ENCODE measurements around the gene WDR20.
"Not testable (repeated sequence)": the region's sequence is repeated elsewhere in the genome, so short reads cannot be mapped to it uniquely, and the experiment has no call there.

WDR20 gene

DNA sequence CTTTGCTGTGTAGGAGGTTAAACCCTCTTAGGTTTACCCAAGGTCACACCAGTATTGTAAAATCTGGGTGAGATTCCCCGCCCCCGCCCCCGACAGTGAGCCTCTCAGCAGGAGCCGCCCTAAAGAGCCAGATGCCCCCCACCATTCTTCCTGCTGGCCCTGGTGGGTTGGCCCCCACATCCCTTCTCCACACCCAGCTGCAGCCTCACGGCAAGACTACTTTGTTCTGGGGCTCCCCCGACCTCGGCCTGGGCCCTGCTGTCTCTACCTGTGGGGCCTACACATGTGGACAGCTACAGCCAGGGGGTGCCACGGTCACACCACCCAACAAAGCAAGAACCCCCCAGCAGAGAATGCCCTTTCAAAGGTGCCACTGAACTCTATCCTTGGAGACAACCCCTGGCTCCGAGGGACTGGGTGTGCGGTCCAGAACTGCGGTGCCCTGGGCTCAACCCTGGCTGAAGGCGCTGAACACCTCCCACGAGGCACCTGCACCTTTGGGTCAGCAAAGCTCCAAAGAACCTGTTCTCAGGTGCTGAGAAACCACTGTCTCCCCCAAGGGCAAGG, 82.4 kb downstream of the WDR20 start:
- no peak for DNase-seq

DNA sequence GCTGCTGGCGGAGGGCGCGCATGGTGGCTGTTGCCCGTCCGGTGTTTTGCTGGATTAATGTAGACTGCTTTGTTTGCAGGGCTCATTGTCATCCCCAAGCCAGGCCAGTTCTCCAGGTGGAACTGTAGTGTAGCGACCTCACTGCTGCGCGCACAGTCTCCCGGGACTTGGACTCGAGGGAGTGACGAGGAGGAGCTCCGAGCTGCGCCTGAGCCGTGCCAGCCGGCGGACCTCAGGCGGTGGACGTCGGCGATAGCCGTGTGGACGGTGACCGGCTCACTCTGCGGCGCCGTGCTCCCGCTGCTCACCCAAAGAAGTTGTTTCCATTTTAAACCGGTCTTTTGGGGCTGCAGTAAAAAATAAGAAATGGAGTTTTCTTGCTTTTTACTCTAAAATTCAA, 83.1 kb downstream of the WDR20 start:
- no peak for DNase-seq

DNA sequence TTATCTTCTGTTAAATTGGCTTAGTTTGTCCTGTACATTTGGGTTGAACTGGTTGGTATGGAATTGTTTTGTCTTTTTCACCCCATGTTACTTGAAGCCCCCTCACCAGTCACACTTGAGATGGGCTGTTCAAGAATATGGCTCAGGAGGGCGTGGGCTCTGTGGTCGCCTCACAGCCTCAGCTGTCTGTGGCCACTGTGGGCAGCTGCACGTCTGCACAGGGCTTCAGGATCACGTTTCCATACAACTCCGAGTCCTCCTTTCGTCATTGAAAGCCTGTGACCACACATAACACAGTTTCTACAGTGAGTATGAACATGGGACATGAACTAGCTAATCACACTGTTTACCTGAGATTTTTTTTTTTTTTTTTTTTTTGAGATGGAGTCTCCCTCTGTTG, 84.0 kb downstream of the WDR20 start:
- no peak for DNase-seq

DNA sequence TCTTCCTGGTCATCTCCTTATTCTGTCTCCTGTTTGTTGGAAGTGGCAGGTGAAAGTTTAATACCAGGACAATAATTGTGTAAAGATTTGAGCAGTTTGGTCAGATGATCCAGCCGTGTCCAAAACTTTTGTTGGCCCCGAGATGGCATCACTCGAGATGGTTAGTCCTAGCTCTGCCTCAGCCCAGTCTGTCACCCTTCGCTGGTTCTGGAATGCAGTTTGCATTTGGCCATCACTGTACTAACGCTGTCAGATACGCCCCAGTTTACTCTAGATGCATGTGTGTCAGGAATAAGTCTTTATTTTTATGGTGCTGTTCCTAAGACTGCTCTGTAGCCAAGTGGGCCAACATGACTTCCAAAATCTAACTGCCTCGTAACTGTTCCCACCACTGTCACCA, 85.7 kb downstream of the WDR20 start:
- DNase-seq: no peak

DNA sequence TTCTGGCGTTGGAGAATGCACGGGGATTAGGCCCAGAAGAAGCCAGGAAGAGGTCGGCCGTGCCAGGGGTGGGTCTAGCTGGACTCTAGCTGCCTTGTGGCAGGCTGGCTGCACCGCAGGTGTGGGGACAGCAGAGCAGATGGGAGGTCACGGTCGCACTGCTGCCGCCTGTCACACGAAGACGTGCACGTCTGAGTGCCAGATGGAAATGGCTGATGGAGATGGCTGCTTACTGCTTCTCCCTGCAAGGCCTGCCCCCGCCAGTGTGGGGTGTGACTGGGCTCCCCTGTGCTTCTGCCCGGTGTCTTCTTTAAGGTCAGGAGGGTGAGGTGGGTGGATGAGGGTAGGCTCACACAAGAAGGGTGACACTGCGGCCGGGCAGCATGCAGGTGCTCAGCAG, 86.2 kb downstream of the WDR20 start:
- no peak for DNase-seq

DNA sequence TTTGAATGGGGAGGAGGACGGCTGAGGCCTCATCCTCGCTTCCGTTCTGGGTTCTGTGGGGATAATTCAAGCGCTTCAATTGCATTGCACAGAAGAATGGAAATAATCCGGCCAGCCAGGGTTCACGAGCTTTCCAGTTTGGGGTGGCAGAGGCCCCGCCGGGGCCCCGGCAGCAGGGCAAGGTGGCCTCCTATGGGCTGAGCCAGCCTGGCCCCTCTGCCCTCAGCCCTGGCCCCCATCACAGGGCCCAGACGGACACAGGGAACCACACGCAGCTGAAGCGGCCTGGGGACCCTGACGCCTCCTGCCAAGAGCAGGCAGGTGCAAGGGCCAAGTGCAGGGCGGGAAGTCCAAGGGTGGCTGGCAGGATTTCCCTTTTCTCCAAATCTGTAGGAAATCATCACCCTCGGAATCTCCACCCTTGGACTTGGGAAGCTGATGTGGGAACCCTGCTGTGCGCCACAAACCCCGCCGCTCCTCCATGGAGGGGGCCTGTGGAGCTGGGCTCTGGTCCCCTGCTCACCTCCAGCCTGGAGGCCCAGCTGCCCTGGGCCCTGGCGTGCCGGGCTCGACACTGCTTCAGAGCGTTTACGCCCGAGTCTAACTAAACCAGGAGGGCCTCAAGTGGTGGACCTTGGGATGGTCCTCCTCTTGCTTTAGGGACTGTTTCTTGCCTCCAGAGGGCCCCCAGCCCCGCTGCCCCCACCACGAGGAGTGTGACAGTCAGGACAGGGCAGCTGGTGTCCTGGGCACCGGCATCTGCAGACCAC, 86.8 kb downstream of the WDR20 start:
- no peak for DNase-seq

DNA sequence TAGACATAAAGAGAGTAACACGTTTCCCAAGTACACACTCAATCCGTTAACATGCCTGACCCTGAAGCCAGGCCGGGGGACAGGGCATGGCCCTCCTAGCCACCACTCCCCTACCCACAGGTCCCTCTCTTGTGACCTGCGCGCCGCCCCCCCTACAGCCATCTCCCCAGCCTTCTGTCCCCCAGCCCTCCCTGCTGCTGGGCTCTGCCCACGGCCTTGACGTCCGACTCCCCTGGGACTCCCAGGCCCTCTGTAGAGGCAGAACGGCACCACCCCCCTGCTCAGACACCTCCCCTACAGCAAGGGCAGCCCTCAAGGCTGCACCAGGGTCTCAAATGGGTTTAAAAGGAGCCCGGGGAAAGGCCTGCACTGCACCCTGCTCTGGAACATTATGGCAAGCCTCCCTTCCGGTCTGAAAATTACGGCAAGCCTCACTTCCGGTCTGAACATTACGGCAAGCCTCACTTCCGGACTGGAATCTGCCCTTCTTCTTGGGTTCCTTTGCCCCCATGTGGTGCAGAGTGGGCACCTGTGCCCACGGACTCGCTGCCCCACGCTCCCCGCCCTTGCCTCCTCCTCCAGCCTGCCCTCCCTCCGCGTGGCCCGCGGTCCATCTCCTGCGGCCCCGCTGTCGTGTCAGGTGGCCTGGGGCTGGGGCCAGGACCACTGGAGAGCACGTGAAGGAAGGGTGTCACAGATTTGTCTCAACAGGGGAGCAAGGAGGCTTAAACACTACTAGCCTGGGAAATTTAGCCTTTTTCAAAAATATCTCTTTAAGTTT, 87.7 kb downstream of the WDR20 start:
- no peak for DNase-seq

DNA sequence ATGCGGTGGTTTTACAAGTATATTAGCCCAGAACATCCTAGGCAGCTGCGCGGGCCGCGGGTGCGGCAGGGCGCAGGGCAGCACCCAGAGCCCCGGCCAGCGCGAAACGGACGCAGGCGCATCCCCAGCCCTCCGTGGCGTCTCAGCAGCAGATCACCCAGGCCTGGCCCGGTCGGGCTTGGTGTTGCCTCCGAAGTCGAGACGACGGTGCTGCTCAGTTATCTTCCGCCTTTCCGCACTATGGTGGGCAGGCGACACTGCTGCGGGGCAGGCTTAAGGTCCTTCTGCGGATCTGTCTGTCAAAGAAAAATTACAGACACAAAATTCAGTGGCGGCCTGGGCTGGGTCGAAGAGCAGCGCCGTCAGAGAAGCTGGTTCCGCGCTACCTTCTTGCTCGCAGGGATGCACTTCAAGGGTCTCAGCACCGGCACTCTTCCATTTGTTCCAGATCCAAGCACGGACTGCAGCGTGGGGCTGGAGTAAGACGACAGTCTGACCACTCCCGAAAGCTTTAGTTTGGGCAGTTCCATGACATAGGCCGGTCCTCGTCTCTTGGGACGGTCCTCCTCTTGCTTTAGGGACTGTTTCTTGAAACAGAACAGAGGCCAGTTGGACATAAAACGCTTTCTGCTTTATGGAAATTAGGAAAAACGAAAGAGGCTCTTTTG, 89.5 kb downstream of the WDR20 start:
- DNase-seq: no peak

DNA sequence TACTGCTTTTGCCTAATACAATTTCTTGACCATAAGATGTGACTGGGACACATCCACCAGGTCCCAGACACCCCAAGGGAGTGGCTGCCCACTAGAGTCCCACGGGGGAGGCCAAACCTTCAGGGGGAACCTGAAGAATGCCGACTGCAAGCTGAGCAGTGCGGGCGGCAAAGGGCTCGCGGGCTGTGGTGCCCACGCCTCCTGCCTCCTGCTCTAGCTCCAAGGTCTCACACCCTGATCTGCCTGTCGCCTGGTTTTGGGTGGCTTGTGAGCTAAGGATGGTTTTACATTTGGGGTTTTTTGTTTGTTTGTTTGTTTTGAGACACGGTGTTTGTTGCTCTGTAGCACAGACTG, 90.0 kb downstream of the WDR20 start:
- no peak for DNase-seq

DNA sequence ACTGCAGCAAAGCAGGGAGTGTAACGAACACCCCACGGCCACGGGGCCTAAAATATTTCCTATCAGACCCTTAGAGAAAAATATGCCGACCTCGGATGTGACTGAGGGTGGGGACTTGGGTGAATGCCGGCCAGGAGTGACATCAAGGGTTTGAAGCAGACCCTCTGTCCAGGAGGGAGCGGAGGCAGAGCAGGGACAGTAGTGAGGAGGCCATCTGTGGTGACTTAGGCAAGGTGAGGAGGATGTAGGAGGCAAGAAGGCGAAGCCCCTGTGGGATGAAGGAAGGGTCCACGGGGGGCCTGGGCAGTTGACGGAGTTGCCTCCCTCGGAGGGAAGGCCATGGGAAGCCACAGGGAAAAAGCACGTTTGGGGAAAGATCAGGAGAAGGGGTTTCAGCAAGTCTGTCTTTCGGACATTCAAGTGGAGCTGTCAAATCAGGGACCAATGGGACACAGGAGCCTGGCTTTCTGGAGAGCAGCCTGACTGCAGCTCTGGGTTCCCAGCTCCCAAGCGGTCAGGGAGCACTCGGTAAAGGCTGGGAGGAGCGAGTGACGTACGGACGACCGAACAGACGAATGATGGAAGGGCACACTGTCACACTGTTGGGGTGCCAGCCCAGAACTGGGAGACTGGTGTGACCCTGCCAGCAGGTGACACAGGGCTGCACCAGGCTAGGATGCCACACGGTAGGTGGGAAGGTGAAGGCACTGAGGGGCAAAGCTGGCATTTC, 90.9 kb downstream of the WDR20 start:
- DNase-seq: no peak

DNA sequence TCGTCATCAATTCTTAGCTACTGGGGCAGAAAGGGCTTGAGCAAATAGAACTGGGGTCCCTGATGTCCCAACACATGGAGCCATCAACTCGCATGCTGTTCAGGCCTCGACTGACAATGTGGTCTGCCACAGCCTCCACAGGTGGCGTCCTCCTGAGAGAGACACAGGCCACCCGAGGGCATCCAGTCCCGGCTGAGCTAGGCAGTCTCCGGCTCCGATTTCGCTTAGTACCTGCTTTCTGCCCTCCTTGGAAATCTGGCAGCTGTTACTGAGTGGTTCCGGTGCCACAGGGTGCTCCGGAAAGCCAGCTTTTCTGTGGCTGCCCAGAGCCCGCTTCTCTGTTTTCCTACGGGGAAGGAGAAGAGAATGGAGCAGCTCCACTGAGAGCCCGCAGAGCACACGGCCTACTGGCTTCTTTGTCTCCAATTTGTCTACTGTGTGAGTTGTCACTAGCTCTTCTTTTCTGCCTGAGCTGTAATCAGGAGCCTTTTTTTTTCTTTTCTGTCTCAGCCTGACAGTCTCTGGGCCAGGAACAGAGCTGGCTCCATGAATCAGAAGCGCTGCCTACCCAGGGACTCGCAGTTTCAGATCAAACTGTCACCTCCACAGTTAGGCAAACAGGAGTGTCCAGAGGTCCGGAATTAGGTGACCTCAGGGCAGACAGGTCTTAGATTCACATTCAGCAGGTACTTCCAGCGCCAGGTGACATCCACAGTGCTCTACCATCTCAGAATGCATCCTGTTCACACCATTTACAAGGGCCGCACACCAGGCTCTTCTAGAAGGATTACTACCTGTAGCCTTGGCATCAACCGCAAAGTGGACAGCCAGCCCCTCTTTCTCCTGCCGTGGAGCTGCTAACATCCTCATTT, 92.0 kb downstream of the WDR20 start:
- no peak for DNase-seq

DNA sequence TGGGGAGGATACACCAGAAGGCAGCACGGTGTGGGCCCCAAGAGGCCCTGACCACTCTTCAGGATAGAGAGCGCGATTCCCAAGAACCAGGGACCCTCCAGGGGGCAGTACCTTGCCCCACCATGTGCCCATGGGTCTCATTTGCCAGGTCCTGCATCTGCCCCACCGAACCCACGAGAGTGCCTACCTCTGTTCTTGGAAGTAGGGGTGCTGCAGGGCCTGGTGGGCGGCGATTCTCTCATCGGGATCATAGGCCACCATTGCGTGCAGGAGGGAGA, 92.6 kb downstream of the WDR20 start:
- DNase-seq: no peak

DNA sequence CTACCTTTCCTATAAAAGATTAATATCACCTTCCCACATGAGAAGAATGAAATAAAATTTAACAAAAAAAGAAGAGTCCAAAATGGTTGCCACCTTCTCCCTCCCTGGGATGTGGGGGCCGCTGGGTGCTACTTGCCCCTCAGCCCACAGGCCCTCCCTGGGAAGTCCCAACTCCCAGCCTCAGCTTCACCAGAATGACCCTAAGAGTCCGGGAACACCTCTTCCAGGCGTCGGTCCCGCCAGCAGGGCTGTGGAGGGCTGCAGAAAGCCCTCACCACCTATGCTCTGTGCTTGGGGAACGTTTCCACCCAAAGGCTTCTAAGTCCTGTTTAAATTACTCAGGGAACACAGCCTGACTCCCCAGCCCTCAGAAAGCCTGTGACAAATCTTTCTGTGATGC, 93.4 kb downstream of the WDR20 start:
- DNase-seq: no peak

DNA sequence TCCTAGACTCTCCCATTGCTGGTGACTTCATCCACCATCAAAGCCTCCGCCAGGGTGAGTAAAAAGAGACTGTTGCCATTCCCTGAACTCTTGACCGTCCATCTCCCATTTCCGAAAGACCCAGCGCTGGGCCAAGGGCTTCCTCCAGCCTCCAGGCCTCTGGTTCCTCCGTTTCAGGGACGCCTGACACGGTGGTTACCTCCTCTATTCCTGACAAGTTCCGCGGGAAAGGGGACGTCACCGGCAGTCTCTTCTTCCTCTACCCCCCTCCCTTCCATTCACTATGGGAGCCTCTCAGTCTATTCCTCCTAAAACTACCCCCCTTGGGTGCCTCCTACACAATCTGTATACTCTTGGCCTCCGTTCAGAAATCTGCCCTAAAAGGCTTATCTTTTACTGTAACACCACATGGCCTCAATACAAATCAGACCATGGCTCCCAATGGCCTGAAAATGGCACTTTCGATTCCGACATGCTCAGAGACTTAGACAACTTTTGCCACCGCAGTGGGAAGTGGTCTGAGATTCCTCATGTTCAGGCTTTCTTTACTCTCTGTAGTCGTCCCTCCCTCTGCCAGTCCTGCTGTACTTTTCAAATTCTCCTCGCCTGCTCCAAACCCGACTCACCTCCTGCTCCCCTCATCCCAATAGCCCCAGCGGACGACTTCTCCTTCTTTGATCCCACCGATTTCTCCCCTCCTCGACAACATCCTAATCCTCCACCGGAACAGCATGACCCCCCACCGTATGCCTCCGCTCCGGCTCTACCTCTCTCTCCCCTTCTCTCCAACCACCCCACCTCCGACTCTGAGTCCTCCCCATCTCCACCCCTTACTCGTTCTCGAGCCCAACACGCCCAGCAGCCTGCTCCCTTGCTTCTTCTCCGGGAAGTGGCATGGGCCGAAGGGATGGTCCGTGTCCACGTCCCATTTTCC, 94.9 kb downstream of the WDR20 start:
- no peak for DNase-seq

DNA sequence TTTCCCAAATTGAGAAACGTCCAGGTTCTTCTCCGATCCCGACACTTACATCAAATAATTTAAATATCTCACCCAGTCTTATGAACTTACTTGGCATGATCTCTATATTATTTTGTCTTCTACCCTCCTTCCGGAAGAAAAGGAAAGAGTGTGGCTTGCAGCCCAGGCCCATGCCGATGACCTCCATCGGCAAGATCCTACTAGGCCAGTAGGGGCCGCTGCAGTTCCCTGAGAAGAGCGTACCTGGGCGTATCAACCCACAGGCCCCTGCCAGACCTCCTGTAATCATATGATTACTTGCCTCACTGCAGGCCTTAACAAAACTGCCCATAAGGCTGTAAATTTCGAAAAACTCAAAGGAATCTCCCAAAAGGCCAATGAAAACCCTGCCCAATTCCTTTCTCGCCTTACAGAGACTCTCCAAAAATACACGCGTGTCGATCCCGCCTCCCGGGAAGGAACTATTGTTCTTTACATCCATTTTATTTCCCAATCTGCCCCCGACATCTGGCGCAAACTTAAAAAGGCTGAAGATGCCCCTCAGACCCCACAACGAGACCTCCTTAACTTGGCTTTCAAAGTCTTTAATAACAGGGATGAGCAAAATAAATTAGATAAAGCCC, 95.7 kb downstream of the WDR20 start:
- peak; percentile 89 for DNase-seq

DNA sequence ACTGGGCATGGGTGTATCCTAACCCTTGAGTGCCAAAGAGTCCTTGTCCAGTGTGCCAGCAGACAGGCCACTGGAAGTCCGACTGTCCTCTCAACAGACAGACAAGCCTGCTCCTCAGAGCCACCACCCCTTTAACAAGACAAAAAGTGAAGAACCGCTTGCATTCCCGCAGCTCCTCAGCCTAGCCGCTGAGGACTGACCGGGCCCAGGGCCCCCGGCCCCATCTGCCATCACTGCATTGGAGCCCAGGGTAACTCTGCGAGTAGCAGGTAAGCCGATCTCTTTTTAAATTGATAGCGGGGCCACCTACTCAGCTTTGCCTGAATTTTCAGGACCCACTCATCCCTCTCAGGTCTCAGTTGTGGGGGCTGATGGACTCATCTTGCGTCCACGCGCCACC, 96.3 kb downstream of the WDR20 start:
- DNase-seq: no peak

DNA sequence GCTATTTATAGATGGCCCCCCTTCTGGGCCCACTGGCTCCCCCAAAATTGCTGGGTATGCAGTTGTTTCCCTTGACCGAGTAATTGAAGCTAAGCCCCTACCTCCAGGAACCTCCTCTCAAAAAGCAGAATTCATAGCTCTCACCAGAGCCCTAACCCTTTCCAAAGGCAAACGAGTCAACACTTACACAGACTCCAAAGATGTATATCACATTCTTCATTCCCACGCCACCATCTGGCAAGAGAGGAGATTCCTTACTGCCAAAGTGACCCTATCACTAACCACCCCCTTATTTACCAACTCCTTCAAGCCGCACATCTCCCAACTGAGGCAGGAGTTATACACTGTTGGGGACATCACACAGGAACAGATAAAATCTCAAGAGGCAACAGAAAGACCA, 98.4 kb downstream of the WDR20 start:
- DNase-seq: no peak

DNA sequence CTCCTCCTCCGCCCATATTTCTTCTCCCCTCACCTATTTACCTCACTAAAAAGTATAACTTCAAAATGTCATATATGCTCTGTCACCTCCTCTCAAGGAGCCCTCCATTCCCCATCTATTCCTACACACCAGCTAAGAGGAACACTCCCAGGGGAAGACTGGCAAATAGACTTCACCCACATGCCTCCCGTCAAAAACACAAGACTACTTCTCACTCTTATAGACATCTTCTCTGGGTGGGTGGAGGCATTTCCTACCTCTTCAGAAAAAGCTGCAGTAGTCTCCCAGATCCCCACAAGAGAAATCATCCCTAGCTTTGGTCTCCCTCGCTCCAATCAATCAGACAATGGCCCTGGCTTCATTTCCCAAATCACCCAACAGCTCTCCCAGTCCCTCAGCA, 99.1 kb downstream of the WDR20 start:
- no peak for DNase-seq

DNA sequence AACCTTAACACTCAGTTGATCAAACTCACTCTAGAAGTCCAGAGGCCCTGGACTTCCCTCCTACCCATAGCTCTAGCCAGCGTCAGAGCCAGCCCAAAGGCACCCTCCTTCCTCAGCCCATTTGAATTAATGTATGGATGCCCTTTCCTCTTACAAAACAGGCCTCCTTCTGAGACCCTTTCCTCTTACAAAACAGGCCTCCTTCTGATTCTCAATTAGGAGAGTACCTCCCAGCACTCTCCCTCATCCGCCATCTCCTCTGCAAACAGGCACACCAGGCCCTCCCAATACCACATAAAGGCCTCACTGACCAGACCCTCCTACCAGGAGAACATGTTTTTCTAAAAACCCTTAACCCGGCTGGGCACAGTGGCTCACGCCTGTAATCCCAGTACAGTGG, 99.5 kb downstream of the WDR20 start:
- DNase-seq: no peak

DNA sequence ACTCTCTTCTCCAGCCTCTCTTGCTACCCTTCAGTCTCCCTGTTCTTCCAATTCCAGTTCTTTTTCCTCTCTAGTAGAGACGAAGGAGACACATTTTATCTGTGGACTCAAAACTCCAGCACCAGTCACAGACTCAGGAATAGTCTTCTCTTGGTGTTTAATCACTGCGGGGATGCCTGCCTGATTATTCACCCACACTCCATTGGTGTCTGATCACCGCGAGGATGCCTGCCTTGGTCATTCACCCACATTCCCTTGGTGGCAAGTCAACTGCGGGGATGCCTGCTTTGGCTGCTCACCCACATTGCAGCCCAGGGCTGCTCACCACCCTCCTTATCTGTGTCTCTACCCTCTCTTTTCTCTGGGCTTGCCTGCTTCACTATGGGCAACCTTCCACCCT, 100.8 kb downstream of the WDR20 start:
- DNase-seq: not testable (repeated sequence)

DNA sequence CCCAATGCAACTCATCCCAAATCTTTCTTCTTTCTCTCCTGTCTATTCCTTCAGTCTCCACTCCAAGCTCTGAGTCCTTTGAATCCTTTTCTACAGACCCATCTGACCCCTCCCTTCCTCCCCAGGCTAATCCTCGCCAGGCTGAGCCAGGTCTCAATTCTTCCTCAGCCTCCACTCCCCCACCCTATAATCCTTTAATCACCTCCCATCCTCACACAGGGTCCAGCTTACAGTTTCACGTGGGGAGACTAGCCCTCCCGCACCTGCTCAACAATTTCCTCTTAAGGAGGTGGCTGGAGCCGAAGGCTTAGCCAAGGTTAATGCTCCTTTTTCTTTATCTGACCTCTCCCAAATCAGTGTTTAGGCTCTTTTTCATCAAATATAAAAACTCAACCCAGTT, 101.5 kb downstream of the WDR20 start:
- no peak for DNase-seq
